GM19372 (cell line): Measurements from ENCODE around the gene AP1S3.

Experiments
- ATAC-seq: cut with Tn5 transposase; IDR thresholded peaks from one replicate; pipeline ENCODE4 v1.9.1; 2021; ENCODE audit warnings: mild to moderate bottlenecking, low read depth, moderate library complexity; ENCODE audit not compliant: unreplicated experiment

AP1S3 gene

DNA sequence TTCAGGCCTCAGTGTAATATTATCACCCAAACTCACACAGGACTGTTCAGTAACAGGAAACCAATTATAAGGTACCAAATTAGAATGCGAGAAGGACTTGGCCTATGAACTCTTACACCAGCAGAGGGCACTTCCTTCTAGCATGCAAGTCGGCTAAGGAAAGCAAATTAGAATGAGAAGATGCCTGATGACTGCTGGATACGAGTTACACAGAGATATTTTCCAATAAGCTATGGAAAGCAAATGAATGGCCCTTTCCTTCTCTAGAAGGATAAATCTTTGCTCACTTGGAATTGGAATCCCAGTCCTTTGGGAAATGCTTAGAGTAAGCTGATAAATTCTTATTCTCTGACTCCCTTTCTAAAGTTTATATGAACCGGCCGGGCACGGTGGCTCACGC is 109.8 kb downstream of the AP1S3 start:
- ATAC-seq = peak; percentile 91

DNA sequence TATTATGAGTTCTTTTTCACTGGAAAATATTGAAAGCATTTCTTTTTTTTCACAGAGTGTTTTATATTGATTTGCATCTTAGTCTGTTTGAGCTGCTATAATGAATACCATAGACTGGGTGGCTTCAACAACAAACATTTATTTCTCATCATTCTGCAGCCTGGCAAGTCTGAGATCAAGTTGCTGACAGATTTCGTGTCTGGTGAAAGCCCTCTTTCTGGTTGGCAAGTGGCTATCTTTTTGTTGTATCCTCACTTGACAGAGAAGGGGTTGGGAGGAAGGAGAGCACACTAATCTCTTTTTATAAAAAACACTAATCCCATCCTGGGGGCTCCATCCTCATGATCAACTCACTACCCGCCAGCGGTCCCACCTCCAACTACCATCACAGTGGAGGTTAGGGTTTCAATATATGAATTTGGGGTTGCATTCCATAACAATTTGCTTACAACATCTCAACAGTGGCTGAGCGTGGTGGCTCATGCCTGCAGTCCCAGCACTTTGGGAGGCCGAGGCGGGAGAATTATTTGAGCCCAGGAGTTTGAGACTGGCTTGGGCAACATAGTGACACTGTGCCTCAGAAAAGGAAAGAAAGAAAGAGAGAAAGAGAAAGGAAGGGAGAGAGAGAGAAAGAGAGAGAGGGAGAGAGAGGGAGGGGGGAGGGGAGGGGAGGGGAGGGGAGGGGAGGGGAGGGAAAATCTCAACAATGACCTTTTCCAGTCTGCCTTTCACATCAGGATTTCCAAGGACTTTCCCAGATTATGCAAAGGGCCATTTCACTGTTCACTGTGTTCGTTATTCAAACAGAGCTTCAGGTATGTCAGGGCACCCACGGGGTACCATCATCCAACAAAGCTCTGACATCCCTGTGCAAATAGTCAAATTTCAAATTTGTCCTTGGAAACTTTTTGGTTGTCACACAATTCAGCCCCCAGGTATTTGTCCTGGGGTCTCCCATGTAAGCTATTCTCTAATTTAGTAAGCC is 111.1 kb downstream of the AP1S3 start:
- no peak for ATAC-seq

DNA sequence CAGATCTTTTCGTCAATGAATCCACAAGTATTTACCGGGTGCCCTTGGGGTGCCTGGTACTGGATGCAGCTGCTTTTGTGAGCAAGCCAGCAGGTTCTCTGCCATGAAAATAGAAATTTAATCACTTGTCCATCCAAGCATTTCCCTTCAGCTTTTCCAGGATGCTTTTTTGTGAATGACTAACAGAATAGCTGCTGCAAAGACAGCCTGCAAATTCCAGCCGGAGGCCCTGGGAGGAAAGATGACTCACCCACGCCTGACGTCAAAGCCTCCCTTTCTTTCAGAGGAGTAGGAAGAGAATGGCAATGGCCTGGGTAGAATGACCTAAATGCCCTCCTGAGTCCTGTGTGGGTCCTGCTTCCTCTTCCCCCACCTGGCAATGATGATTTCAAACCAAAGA is 111.9 kb downstream of the AP1S3 start:
- no peak for ATAC-seq

DNA sequence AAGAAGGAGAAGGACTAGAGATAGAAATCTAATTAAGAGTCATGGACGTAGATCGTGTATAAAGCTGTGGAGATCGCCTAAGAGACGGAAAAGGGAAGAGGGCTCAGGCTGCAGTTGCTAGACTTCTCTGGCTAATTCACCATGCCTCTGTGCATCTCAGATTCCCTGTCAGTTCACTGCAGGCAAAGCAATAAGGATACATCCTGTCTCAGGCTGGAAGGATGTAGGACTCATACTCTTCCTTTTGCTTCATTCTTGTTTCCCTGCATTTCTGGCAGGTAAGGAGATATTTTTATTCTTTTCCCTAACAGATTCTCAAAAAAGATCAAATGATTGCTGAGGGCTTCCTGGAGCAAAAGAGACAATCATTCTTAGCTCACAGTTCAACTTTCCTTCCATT is 112.5 kb downstream of the AP1S3 start:
- ATAC-seq = no peak

DNA sequence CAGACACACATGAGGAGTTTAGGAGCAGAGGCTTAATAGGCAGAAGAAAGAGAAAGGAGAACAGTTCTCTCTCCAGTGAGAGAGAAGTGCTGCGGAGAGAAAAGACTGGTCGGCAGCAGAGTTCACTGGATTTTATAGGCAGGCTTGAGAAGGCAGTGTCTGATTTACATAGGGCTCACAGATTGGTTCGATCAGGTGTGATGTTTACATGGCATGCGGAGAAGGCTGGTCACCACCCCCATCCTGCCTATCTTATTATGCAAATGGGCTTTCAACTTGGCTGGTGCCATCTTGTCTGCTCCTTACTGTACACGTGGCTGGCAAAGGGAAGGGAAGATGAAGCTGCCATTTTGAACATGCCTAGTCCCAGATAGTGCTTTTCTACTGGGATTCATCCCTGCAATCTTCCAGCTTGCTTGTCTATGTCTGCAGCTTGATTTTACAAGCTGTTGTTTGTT is 113.4 kb downstream of the AP1S3 start:
- no peak for ATAC-seq

DNA sequence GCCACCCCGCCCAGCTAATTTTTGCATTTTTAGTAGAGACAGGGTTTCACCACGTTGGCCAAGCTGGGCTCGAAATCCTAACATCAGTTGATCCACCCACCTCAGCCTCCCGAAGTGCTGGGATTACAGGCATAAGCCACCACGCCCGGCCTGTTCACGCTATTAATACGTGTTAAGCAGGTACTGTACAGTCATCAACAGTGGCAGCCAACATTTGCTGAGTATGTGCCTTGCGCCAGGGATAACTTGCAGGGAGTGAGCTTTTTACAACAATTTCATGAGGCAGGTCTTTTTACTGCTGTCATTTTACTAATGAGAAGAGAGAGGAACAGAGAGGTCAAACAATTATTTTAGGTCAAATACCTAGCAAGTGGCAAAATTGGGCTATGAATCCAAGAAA is 115.2 kb downstream of the AP1S3 start:
- no peak for ATAC-seq

DNA sequence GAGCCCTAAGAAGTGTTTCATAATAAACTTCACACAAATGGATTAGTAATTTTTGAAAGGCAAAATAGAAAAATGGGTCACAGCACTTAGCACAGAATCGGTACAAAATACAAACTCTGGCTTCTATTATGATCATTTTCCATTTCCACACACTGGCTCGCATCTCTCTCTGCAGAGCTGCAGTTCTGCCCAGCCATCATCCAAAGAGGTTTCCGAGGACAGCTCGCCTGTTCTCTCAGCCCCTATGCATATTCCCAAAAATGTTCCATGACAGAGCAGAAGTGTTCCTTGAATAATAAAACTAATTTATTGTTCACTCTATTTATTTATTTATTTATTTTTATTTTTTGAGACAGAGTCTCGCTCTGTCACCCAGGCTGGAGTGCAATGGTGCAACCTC is 115.6 kb downstream of the AP1S3 start:
- ATAC-seq = no peak

DNA sequence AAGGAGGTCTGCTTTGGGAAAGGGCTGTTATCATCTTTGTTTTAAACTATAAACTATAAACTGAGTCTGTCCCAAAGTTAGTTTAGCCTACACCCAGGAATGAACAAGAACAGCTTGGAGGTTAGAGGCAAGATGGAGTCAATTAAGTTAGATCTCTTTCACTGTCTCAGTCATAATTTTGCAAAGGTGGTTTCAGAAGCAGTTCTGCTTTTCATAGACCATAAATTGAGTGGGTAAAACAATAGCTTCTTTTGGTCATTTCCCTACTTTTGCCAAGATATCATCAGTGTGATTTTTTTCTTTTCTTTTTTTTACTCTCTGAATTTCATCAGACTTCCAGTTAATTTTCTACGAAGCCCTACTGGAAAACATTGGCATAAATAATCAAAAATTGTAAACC is 117.0 kb downstream of the AP1S3 start:
- no peak for ATAC-seq

DNA sequence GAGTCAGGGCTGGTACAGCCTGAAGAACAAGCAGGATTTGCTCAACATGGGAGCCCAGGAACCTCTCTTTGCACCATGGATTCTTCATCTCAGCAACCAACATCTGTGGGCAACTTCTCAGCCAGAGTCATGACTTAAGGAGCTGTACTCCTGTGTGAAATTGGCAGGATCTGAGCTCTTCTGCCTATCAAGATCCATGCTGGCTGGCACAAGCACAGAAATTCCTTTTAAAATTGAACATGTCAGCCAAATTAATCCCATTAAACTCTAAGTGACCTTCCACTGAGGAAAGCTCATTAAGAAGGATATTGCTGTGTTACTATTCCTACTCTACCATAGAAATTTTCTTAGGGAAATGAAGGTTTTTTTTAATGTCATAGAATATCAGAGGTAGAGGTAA is 124.7 kb downstream of the AP1S3 start:
- ATAC-seq = no peak

DNA sequence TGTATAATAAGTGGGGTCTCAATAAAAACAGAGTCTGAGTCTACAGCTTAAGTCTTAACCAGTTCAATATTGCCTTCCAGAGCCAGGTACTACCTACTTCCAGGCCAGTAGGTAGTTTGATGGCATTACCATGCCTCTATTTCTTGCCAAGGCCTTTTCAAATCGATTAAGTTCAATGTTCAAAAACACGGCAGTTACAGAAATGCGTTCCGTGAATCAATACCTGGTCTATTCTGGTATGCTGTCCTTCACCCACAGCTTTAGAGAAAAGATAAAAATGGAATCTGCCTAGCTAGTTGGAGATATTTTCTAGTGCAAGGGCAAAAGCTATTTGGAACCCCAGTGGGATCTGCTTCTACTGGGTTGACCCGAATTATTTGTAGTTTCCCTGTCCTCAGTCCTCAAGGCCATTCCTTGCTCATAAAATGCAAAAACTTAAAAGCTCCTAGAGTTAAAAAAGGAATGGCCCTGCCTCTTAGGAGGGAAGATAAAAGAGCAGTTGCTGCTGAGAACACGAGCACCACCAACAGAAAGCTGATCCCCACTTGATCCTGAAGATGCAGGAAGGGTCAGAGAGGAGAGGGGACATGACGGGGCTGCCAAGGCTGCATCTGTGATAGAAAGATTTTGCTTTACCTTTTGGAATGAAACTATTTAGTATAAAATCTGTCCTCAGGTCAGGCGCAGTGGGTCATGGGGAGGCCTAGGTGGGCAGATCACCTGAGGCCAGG is 125.6 kb downstream of the AP1S3 start:
- ATAC-seq = no peak
